ENCODE measurements around the gene TMEM89.

TMEM89 gene

DNA sequence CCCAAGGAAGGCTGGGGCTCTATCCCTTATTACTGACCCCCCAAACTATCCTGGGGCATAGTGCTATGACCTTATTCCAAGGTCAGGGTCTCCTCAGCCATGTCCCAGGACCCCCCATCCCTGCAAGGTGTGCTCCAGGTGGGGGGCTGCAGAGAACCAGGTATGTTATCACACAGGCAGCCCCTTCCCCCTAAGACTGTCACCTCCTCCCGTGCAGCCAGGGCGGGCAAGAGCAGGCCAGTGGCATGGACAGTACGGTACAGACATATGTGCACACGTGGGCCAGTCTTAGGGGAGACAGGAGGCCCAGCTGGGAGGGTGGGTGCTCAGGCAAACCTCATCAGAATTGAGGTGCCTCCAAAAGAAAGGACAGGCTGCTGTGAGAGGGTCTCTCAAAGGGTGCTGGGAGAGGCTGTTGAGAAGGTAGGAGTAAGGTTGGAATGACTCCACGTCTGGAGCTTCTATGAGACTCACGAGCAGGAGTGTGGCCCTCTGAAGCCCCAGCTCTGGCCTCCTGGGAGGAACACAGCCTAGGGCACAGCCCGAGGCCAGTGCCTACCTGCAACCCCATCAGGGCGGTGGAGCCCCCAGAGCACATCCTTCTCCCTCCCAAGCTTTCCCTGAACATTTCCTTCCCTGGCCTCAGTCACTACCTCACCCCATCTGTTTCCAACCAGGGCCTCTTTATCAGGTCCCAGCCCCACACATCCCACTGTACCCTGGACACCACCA is 24.7 kb downstream of the TMEM89 start:
- CTCF ChIA-PET: interaction anchor here (0.5 to 0.7 kb wide), 3 partner anchors 18 to 355 kb away, joined by 3 read pairs; no protein-coding TSS in a partner anchor
- POLR2A ChIA-PET: interaction anchor here (2.3 kb wide), 1 partner anchor 38 kb away, joined by 8 read pairs; the partner anchor contains the start of gene SLC26A6
- Histone ChIP-seq H3K4me3 (ENCODE audit: low read depth, low read length) (no peak overlapping the region), H3K27ac (ENCODE audit: extremely low read depth, low read depth, low read length) (no peak overlapping the region), H3K9me3 (ENCODE audit: control insufficient read depth, insufficient read depth, low read depth, low read length) (no peaks in the 10 kb centered on the region), H3K4me1 (ENCODE audit: control insufficient read depth, insufficient read depth, low read length) (no peaks in the 10 kb centered on the region; the same call in 1 of the 2 replicates), H3K36me3 (ENCODE audit: control insufficient read depth in 2 of 2, insufficient read depth in 1 of 2, low read length in 2 of 2) (peaks cover 0 to 52% of the 10 kb centered on the region in 2 experiments; a peak in 2 of 3 replicates)
- TF ChIP-seq, protein P1, sequence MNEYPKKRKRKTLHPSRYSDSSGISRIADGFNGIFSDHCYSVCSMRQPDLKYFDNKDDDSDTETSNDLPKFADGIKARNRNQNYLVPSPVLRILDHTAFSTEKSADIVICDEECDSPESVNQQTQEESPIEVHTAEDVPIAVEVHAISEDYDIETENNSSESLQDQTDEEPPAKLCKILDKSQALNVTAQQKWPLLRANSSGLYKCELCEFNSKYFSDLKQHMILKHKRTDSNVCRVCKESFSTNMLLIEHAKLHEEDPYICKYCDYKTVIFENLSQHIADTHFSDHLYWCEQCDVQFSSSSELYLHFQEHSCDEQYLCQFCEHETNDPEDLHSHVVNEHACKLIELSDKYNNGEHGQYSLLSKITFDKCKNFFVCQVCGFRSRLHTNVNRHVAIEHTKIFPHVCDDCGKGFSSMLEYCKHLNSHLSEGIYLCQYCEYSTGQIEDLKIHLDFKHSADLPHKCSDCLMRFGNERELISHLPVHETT (tag by site-specific recombination; IDR thresholded peaks at IDR 0.05): no peak

DNA sequence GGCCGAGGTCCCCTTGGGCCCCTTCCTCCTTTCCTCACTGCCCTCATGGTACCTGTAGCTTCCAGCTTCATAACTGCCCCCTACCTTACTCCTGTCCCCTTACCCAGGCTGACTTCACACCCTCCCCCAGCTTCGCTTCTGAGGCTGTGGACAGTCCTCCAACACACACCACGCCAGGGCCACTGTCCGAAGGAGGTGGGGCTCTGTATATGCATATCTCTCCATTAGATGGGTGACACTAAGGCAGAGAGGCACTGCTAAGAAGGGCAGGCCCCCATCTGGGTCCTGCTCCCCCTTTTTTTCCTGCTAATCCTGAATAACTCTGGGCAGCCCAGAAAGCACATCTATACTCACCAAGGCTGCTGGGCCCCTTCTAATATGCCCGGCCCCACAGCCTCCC is 25.4 kb downstream of the TMEM89 start:
- TF ChIP-seq SCRT2 (tag by site-specific recombination; IDR thresholded peaks at IDR 0.05) (peak; percentile 57), ZNF133 (tag by site-specific recombination; IDR thresholded peaks at IDR 0.05) (no peak)

DNA sequence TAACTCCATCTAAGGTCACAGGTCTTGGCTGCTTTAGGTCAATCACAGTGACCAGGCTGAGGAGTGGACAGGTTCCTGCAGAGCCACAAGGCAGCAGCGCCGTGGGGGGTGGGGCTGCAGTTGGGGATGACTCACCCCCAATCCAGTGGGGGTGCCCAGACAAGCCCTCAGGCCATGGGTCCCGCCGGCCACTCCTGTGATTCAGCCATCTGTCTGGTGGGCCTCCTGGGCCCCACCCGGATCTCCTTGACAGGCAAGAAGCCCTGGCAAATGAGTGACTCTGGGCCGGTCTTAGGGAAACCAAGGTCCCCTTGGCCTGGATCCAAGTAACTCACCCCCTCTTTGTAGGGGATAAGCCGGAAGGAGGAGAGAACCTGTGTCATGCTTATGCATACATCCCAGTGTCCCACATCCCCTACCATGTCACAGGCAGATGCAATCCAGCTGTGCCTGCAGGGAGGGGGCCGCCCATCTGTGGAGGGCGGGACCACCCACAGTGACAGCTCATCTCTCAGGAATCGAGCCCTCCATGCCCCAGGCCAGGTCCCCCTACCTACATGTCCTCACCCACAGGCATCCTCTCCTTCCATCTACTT is 25.9 kb downstream of the TMEM89 start:
- H3K4me3 ChIP-seq (ENCODE audit: low read depth, low read length): no peak overlapping the region
- ChIA-PET POLR2A (no interaction called here), CTCF (interaction anchor here (0.6 kb wide), 1 partner anchor 49 kb away, joined by 3 read pairs; no protein-coding TSS in a partner anchor)
- no peak overlapping the region; the same call in 1 of the 2 replicates for H3K27ac ChIP-seq (ENCODE audit: extremely low read depth, low read depth, low read length)
- H3K36me3 ChIP-seq (ENCODE audit: control insufficient read depth in 2 of 2, insufficient read depth in 1 of 2, low read length in 2 of 2): peaks cover 0 to 39% of the 10 kb centered on the region in 2 experiments; a peak in 1 of 3 replicates
- H3K9me3 ChIP-seq (ENCODE audit: control insufficient read depth, insufficient read depth, low read depth, low read length): no peaks in the 10 kb centered on the region
- H3K4me1 ChIP-seq (ENCODE audit: control insufficient read depth, insufficient read depth, low read length): no peaks in the 10 kb centered on the region; the same call in 1 of the 2 replicates
- TF ChIP-seq ZNF701 (tag by site-specific recombination; IDR thresholded peaks at IDR 0.05): no peak
- peak; percentile 87 for TF ChIP-seq GLIS1 (tag by site-specific recombination; IDR thresholded peaks at IDR 0.05)
- peak; percentile 77 for TF ChIP-seq ZFP69B (tag by site-specific recombination; IDR thresholded peaks at IDR 0.05)
- peak; percentile 33 for TF ChIP-seq SP2 (tag by site-specific recombination; IDR thresholded peaks at IDR 0.05)
- TF ChIP-seq, protein P2, sequence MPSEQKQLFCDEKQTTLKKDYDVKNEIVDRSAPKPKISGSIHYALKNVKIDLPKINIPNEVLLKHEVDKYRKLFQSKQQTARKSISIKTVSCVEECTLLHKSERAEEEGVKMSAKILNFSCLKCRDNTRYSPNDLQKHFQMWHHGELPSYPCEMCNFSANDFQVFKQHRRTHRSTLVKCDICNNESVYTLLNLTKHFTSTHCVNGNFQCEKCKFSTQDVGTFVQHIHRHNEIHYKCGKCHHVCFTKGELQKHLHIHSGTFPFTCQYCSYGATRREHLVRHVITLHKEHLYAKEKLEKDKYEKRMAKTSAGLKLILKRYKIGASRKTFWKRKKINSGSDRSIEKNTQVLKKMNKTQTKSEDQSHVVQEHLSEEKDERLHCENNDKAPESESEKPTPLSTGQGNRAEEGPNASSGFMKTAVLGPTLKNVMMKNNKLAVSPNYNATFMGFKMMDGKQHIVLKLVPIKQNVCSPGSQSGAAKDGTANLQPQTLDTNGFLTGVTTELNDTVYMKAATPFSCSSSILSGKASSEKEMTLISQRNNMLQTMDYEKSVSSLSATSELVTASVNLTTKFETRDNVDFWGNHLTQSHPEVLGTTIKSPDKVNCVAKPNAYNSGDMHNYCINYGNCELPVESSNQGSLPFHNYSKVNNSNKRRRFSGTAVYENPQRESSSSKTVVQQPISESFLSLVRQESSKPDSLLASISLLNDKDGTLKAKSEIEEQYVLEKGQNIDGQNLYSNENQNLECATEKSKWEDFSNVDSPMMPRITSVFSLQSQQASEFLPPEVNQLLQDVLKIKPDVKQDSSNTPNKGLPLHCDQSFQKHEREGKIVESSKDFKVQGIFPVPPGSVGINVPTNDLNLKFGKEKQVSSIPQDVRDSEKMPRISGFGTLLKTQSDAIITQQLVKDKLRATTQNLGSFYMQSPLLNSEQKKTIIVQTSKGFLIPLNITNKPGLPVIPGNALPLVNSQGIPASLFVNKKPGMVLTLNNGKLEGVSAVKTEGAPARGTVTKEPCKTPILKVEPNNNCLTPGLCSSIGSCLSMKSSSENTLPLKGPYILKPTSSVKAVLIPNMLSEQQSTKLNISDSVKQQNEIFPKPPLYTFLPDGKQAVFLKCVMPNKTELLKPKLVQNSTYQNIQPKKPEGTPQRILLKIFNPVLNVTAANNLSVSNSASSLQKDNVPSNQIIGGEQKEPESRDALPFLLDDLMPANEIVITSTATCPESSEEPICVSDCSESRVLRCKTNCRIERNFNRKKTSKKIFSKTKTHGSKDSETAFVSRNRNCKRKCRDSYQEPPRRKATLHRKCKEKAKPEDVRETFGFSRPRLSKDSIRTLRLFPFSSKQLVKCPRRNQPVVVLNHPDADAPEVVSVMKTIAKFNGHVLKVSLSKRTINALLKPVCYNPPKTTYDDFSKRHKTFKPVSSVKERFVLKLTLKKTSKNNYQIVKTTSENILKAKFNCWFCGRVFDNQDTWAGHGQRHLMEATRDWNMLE (tag by site-specific recombination; conservative IDR thresholded peaks at IDR 0.05; ENCODE audit: low read depth): no peak
- no peak for TF ChIP-seq ZNF221 (tag by site-specific recombination; IDR thresholded peaks at IDR 0.05; ENCODE audit: borderline replicate concordance)
- TF ChIP-seq ZNF146 (tag by site-specific recombination; IDR thresholded peaks at IDR 0.05): no peak
- TF ChIP-seq ZNF670 (tag by site-specific recombination; IDR thresholded peaks at IDR 0.05; ENCODE audit: low read depth): no peak
- TF ChIP-seq GFI1B (tag by site-specific recombination; IDR thresholded peaks at IDR 0.05): no peak
- TF ChIP-seq ZNF777 (tag by site-specific recombination; IDR thresholded peaks at IDR 0.05; ENCODE audit: borderline replicate concordance): no peak
- TF ChIP-seq OVOL3 (tag by site-specific recombination; IDR thresholded peaks at IDR 0.05): no peak
- TF ChIP-seq ZNF747 (tag by site-specific recombination; IDR thresholded peaks at IDR 0.05): no peak
- TF ChIP-seq, protein P3, sequence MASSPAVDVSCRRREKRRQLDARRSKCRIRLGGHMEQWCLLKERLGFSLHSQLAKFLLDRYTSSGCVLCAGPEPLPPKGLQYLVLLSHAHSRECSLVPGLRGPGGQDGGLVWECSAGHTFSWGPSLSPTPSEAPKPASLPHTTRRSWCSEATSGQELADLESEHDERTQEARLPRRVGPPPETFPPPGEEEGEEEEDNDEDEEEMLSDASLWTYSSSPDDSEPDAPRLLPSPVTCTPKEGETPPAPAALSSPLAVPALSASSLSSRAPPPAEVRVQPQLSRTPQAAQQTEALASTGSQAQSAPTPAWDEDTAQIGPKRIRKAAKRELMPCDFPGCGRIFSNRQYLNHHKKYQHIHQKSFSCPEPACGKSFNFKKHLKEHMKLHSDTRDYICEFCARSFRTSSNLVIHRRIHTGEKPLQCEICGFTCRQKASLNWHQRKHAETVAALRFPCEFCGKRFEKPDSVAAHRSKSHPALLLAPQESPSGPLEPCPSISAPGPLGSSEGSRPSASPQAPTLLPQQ (tag by site-specific recombination; IDR thresholded peaks at IDR 0.05): peak; percentile 91
- TF ChIP-seq ZNF140 (tag by site-specific recombination; IDR thresholded peaks at IDR 0.05): no peak
- TF ChIP-seq ZNF530 (tag by site-specific recombination; IDR thresholded peaks at IDR 0.05; ENCODE audit: low read depth): no peak
- TF ChIP-seq BCL11B (tag by site-specific recombination; IDR thresholded peaks at IDR 0.05; ENCODE audit: low read depth): no peak
- TF ChIP-seq ZNF449 (tag by site-specific recombination; IDR thresholded peaks at IDR 0.05): no peak

More for the DNA sequence above, 25.4 kb downstream of the TMEM89 start:
- Histone ChIP-seq H3K27ac (ENCODE audit: extremely low read depth, low read depth, low read length) (no peak overlapping the region; the same call in 1 of the 2 replicates), H3K4me3 (ENCODE audit: low read depth, low read length) (no peak overlapping the region), H3K9me3 (ENCODE audit: control insufficient read depth, insufficient read depth, low read depth, low read length) (no peaks in the 10 kb centered on the region), H3K4me1 (ENCODE audit: control insufficient read depth, insufficient read depth, low read length) (no peaks in the 10 kb centered on the region; the same call in 1 of the 2 replicates), H3K36me3 (ENCODE audit: control insufficient read depth in 2 of 2, insufficient read depth in 1 of 2, low read length in 2 of 2) (peaks cover 0 to 45% of the 10 kb centered on the region in 2 experiments; a peak in 1 of 3 replicates)
- CTCF ChIA-PET: interaction anchor here (0.6 kb wide), 1 partner anchor 50 kb away, joined by 3 read pairs; no protein-coding TSS in a partner anchor
- POLR2A ChIA-PET: interaction anchor here (2.3 kb wide), 1 partner anchor 39 kb away, joined by 8 read pairs; the partner anchor contains the start of gene SLC26A6

Measured in HEK293 (cell line).